Stimulated activated CD8-positive, alpha-beta memory T cell treated with anti-CD3 and anti-CD28 coated beads, Interleukin-15, amount 100 ng/mL, for 4 hours (primary cell): ENCODE results near the gene IER2.
A peak's percentile ranks its signal among the peaks of the same experiment; 100 is the strongest.

Experiments
- DNase-seq, 2 donors: peaks; one replicate each; pipeline ENCODE4 v3.0.0-alpha.2; 2020; ENCODE audit warnings: low read depth in 2 of 2

Gene IER2

DNA sequence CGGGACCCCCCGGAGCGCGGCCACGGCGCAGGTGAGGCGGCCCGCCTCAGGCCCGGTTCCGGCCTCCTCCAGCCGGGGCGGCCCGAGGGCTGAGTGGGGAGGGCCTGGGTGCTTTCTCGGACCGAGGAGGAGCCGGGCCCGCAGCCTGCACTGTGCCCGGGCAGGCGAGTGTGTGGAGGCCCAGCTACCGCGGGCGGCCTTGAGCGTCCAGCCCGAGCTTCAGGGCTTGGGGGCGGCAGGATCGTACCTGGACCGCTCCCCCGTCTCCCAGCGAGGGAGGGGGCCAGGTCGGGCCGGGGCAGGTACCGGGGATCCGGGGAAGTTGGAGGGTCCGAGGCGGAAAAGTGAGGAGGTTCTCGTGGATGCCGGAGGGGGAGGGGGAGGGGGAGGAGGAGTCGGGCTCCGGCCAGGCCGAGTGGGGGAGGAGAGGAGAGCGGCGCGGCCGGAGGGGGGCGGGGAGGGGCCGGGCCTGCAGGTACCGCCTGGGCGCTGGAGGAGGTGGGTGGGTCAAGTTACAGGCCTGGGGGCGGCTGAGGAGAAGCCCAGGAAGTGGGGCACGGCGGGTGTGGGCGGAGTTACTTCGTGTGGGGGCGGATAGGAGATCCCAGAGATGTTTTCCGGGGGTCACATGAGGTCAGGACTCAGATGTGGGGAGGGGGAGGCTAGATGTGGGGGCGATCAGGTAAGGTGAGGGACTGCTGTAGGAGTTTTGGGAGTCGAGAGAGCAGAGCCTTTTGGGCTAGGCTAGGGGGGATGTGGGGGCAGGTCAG, 31.6 kb upstream of the IER2 start:
- peak in 1 of 2 donors; percentile 46 for DNase-seq

DNA sequence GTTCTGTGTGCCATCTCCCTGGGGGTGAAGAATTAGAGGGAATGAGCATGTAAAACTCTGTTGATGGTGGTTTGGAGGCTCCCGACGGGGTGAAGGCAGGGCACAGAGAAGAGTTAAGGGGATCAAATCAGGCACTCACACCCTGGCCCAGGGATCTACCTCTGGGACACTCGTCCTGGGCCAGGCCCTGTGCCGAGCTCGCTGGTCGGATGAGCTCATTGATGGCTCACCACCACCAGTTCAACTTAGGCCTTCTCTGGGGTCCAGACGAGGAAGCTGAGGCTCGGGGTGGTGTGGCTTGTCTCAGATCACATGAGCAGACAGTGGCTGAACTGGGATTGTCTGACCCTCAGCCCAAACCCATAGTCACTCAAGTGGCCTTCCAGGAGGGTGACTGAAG, 30.6 kb upstream of the IER2 start:
- no peak for DNase-seq

GRCh38 chr19:13120031-13120430, 30.2 kb upstream of the IER2 start:
- DNase-seq, result no peak

DNA sequence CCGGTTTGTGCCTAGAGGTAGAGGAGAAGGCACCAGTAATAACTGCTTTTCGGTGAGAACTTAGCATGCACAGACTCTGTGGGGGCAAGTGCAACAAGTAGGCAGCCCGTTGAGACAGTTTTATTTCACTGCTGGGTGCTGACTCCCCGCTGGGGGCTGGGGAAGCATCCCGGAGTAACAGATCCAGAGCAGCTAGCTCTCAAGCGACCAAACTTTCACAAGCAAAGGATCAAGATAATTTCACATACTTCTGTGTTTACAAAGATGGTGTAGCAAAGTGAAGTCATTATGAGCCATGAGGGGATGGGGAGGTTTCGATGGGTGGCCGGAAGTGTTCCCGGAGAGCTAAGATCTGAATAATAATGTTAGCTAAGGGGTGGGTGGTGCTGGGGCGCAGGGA, 29.4 kb upstream of the IER2 start:
- DNase-seq, result no peak

GRCh38 chr19:13121551-13122274, 28.5 kb upstream of the IER2 start:
- DNase-seq, result no peak

DNA sequence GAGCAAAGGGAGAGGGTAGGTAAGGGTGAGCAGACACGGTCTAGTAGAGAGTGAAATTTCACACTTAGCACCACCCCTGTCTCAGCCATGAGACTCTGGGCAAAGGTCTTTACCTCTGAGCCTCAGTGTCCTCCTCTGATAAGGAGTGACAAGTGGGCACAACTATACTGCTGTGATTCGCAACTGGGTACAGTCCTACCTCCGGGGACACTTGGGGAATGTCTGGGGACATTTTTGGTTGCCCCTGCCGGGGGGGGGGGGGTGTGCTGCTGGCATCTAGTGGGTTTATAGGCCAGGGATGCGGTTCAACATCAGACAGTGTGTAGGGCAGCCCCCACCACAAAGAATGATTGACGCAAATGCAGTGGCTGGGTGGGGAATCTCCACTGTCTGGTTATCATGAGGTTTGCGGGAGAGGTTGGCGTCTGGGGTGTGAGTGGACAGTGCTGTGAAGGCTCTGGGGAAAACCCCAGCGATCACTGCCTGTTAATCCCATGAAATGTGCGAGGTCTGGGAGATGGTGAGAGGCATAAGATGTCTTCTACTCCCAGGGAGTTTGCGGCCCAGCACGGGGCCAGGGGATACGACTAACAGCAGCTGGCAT, 27.8 kb upstream of the IER2 start:
- DNase-seq, result no peak

- DNase-seq, result no peak
These were observed 26.9 kb upstream of the IER2 start for GRCh38 chr19:13122980-13123957.

GRCh38 chr19:13127051-13127450, 23.2 kb upstream of the IER2 start:
- no peak for DNase-seq

DNA sequence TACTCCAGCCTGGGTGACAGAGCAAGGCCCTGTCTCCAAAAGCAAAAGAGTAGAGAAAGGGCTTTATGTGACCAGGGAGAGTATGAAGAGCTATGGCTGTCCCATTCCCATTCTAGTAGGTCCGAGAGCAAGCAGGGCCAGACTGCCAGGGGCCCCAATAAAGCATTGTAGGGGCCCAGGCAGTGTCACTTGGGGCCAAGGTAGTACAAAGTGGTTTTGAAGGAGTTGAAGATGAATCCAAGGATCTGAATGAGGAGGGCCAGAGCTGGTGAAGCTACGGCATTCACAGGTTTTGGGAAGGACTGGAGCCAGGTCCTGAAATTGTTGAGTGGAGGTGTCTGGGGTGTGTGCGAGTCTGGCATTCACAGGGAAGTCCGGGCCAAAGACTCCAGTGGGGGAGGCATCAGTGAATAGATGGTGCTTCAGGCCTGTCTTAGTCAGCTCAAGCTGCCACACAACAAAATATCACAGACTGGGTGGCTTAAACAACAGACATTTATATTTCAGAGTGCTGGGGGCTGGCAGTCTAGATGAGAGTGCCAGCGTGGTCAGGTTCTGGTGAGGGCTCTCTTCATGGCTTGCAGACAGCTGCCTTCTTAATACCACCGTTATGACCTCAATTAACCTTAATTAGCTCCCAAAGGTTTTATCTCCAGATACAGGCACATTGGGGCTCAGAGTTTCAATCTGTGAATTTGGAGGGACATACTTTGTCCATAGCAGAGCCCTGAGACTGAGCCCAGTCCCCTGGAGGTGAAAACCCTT, 22.2 kb upstream of the IER2 start:
- DNase-seq, result no peak

DNA sequence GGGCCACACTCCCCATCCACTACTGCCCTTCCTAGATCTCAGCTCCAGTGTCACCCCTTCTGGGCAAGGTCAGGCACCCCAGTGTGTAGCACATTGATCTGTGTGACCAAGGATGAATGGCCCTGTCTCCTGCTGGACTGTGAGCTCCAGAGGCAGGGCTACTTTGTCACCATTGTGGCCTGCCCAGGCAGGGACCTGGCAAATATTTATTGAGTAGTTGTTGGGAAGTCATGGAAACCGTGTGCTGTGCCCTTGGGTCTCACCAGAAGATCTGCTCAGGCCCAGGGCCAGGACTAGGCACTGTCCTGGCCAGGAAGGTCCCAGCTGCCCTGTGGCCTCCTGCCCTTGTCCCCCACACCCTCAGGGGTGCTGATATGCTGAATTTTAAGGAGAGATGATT, 21.6 kb upstream of the IER2 start:
- DNase-seq, result no peak

DNA sequence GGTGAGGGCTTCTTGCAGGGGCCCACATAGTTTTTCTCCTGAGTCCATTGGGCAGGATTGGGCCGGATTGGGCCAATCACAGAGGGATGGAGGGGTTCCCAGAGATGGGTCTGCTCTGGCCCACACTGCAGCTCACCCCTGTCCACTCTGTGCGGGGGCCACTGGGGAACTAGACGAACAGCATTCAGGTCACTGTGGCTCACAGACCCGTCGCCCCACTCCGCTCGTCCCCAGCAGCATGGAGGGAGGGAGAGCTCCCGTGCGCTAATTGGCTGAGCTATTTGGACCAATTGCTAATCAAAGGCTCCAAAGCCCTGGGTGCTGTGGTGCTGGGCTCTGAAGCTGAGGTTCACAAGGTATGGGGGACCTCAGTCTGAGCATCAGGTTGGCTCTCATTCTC, 20.8 kb upstream of the IER2 start:
- no peak for DNase-seq

GRCh38 chr19:13130886-13131490, 19.2 kb upstream of the IER2 start:
- no peak for DNase-seq

GRCh38 chr19:13132471-13133180, 17.6 kb upstream of the IER2 start:
- DNase-seq, result peak in 1 of 2 donors; percentile 65

DNA sequence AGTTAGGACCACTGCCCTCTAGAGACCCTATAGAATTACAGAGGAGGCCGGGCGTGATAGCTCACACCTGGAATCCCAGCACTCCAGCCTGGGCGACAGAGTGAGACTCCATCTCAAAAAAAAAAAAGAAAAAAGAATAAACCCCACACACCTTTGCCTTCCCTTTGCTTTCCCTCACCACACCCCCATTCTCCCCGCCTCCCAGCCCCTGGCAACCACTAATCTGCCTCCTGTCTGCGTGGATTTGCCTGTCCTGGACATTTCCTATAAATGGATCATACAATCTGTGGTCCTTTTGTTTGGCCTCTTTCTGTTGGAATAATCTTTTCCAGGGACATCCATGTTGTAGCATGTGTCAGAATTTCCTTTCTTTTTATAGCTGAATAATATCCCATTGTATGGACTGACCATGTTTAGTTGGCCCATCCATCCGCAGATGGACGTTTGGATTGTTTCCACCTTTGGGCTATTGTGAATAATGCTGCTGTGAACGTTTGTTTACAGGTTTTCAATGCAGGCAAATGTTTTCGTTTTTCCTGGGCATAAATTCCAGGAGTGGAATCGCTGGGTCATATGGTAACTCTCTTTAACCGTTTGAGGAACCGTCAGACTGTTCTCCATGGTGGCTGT, 16.9 kb upstream of the IER2 start:
- DNase-seq, result no peak

DNA sequence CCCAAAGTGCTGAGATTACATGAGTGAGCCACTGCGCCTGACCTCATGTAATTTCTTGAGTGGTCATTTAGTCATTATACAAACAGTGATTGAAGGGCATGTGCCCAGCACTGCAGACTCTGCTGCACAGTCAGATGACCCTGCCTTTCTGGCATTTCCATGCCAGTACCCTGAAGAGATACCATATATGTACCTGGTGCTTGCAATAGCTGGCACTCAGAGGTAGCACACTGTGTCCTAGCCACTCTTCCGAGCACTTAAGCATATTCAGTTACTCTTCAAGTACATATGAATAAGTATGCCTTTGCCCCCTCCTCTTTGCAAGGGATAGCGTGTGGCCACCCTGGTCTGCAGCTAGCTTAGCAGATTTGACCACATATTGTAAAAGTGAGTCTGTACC, 15.6 kb upstream of the IER2 start:
- DNase-seq, result no peak

DNA sequence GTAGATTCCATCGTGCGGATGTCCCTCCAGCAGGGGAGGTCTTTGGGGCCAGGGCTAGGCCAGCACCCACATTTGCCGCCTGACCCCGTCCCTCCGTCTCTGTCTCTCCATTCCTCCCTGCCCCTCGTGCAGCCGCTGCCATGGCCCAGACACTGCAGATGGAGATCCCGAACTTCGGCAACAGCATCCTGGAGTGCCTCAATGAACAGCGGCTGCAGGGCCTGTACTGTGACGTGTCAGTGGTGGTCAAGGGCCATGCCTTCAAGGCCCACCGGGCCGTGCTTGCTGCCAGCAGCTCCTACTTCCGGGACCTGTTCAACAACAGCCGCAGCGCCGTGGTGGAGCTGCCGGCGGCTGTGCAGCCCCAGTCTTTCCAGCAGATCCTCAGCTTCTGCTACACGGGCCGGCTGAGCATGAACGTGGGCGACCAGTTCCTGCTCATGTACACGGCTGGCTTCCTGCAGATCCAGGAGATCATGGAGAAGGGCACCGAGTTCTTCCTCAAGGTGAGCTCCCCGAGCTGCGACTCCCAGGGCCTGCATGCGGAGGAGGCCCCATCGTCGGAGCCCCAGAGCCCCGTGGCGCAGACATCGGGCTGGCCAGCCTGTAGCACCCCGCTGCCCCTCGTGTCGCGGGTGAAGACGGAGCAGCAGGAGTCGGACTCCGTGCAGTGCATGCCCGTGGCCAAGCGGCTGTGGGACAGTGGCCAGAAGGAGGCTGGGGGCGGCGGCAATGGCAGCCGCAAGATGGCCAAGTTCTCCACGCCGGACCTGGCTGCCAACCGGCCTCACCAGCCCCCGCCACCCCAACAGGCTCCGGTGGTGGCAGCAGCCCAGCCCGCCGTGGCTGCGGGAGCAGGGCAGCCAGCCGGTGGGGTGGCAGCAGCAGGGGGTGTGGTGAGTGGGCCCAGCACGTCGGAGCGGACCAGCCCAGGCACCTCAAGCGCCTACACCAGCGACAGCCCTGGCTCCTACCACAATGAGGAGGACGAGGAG, 14.8 kb upstream of the IER2 start:
- DNase-seq, result no peak

GRCh38 chr19:13137290-13137794, 12.9 kb upstream of the IER2 start:
- no peak for DNase-seq
